ENCODE measurements around the gene FREY1. TPM values are rescaled to one million over a fixed set of nuclear protein-coding genes. Genes with fewer than 3 reads are reported as not detected.

The FREY1 gene
- total and polyA plus RNA-seq, 2 of the 13 experiments (the other 11 are each of a cell fraction or from before 2014, with no cell fraction given) = 0.44 to 0.73 TPM

GRCh38 chr11:45917623-45918330 is 10.7 kb upstream of the FREY1 start, which contains the start of gene PEX16 (continued):
- no peak for TF ChIP-seq GRHL1 (CRISPR knock-in tag; conservative IDR thresholded peaks at IDR 0.05)
- TF ChIP-seq AGO1 (IDR thresholded peaks at IDR 0.05; ENCODE audit: low read depth, low read length, poor library complexity, severe bottlenecking) = peak; percentile 24
- peak; percentile 96 for TF ChIP-seq KAT8 (CRISPR knock-in tag; IDR thresholded peaks at IDR 0.05)
- TF ChIP-seq ZNF678 (CRISPR knock-in tag; IDR thresholded peaks at IDR 0.05) = 0 out of 2 replicates have a peak, but pooled peaks have one; percentile 58
- TF ChIP-seq, protein P1, sequence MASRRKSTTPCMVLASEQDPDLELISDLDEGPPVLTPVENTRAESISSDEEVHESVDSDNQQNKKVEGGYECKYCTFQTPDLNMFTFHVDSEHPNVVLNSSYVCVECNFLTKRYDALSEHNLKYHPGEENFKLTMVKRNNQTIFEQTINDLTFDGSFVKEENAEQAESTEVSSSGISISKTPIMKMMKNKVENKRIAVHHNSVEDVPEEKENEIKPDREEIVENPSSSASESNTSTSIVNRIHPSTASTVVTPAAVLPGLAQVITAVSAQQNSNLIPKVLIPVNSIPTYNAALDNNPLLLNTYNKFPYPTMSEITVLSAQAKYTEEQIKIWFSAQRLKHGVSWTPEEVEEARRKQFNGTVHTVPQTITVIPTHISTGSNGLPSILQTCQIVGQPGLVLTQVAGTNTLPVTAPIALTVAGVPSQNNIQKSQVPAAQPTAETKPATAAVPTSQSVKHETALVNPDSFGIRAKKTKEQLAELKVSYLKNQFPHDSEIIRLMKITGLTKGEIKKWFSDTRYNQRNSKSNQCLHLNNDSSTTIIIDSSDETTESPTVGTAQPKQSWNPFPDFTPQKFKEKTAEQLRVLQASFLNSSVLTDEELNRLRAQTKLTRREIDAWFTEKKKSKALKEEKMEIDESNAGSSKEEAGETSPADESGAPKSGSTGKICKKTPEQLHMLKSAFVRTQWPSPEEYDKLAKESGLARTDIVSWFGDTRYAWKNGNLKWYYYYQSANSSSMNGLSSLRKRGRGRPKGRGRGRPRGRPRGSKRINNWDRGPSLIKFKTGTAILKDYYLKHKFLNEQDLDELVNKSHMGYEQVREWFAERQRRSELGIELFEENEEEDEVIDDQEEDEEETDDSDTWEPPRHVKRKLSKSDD (CRISPR knock-in tag; IDR thresholded peaks at IDR 0.05; ENCODE audit: low read depth) = no peak
- TF ChIP-seq SAP130 (CRISPR knock-in tag; IDR thresholded peaks at IDR 0.05; ENCODE audit: low read depth) = peak; percentile 97
- TF ChIP-seq JARID2 (CRISPR knock-in tag; IDR thresholded peaks at IDR 0.05; ENCODE audit: insufficient replicate concordance) = no peak
- TF ChIP-seq HNRNPUL1 (IDR thresholded peaks at IDR 0.05; ENCODE audit: low read depth, low read length) = no peak
- no peak for TF ChIP-seq CENPX (CRISPR knock-in tag; IDR thresholded peaks at IDR 0.05)
- TF ChIP-seq ZNF562 (CRISPR knock-in tag; IDR thresholded peaks at IDR 0.05; ENCODE audit: borderline replicate concordance) = no peak
- no peak; the same call in 1 of the 2 replicates for TF ChIP-seq ARNT2 (CRISPR knock-in tag; IDR thresholded peaks at IDR 0.05; ENCODE audit: low read depth)
- no peak for TF ChIP-seq PHF5A (CRISPR knock-in tag; IDR thresholded peaks at IDR 0.05; ENCODE audit: low read depth, unreplicated experiment)
- TF ChIP-seq ZNF564 (CRISPR knock-in tag; IDR thresholded peaks at IDR 0.05) = no peak
- no peak for TF ChIP-seq KAT2B (IDR thresholded peaks at IDR 0.05; ENCODE audit: borderline replicate concordance, low read depth, low read length)
- TF ChIP-seq ZNF20 (CRISPR knock-in tag; IDR thresholded peaks at IDR 0.05) = no peak
- TF ChIP-seq SALL1 (CRISPR knock-in tag; IDR thresholded peaks at IDR 0.05) = peak; percentile 61
